Measurements from ENCODE around the gene DYNLRB2. TPM values are rescaled to one million over a fixed set of nuclear protein-coding genes. Genes with fewer than 3 reads are reported as not detected.

The DYNLRB2 gene
- total and polyA plus RNA-seq, 2 of the 13 experiments (the other 11 are each of a cell fraction or from before 2014, with no cell fraction given), result not detected

GRCh38 chr16:80540516-80541305 lies at the start of gene DYNLRB2 (continued):
- TF ChIP-seq ZNF574 (CRISPR knock-in tag; IDR thresholded peaks at IDR 0.05) (peak; percentile 92), ZBTB4 (CRISPR knock-in tag; IDR thresholded peaks at IDR 0.05; ENCODE audit: borderline replicate concordance) (peak; percentile 70; the same call in 1 of the 2 replicates), KLF12 (CRISPR knock-in tag; IDR thresholded peaks at IDR 0.05; ENCODE audit: borderline replicate concordance) (no peak), ETV6 (CRISPR knock-in tag; conservative IDR thresholded peaks at IDR 0.05) (0 out of 2 replicates have a peak, but pooled peaks have one; percentile 49), SNRNP70 (IDR thresholded peaks at IDR 0.05; ENCODE audit: low read depth, low read length) (no peak), EP300 (IDR thresholded peaks at IDR 0.05; ENCODE audit: low read depth in 2 of 2, low read length in 2 of 2) (no peak), EP300 (CRISPR knock-in tag; IDR thresholded peaks at IDR 0.05; ENCODE audit: borderline replicate concordance) (no peak), ZNF75D (CRISPR knock-in tag; IDR thresholded peaks at IDR 0.05; ENCODE audit: borderline replicate concordance) (no peak), HNF4A (CRISPR knock-in tag; IDR thresholded peaks at IDR 0.05) (peak; percentile 47; the same call in 1 of the 2 replicates), MIER2 (CRISPR knock-in tag; IDR thresholded peaks at IDR 0.05) (peak; percentile 86), CBX2 (IDR thresholded peaks at IDR 0.05; ENCODE audit: low read depth, low read length) (0 out of 2 replicates have a peak, but pooled peaks have one; percentile 47), CBX2 (CRISPR knock-in tag; IDR thresholded peaks at IDR 0.05; ENCODE audit: low read depth) (no peak; the same call in 1 of the 2 replicates), CAMTA2 (CRISPR knock-in tag; IDR thresholded peaks at IDR 0.05; ENCODE audit: borderline replicate concordance) (0 out of 2 replicates have a peak, but pooled peaks have one; percentile 85), ZNF546 (CRISPR knock-in tag; conservative IDR thresholded peaks at IDR 0.05) (no peak), ZNF552 (CRISPR knock-in tag; IDR thresholded peaks at IDR 0.05; ENCODE audit: borderline replicate concordance) (peak; percentile 66; the same call in 1 of the 2 replicates), ZBTB8A (CRISPR knock-in tag; IDR thresholded peaks at IDR 0.05; ENCODE audit: borderline replicate concordance, low read depth) (no peak), ZNF503 (CRISPR knock-in tag; IDR thresholded peaks at IDR 0.05) (peak; percentile 56), NR2F6 (IDR thresholded peaks at IDR 0.05) (no peak), NR2F6 (CRISPR knock-in tag; IDR thresholded peaks at IDR 0.05) (peak; percentile 55; the same call in 1 of the 2 replicates), ZNF17 (CRISPR knock-in tag; IDR thresholded peaks at IDR 0.05) (no peak), CCAR2 (optimal IDR thresholded peaks at IDR 0.05; ENCODE audit: low read depth, low read length) (no peak), ARNTL (CRISPR knock-in tag; IDR thresholded peaks at IDR 0.05) (no peak), ZC3H4 (CRISPR knock-in tag; IDR thresholded peaks at IDR 0.05; ENCODE audit: borderline replicate concordance) (no peak)

All from HepG2 (cell line).